ENCODE measurements around the gene ZDHHC16. TPM values are rescaled to one million over a fixed set of nuclear protein-coding genes. Genes with fewer than 3 reads are reported as not detected.
"Not testable (repeated sequence)": the region's sequence is repeated elsewhere in the genome, so short reads cannot be mapped to it uniquely, and the experiment has no call there.

The ZDHHC16 gene
- total RNA-seq, 1 donor from 2014 or later: 41.4 TPM

DNA sequence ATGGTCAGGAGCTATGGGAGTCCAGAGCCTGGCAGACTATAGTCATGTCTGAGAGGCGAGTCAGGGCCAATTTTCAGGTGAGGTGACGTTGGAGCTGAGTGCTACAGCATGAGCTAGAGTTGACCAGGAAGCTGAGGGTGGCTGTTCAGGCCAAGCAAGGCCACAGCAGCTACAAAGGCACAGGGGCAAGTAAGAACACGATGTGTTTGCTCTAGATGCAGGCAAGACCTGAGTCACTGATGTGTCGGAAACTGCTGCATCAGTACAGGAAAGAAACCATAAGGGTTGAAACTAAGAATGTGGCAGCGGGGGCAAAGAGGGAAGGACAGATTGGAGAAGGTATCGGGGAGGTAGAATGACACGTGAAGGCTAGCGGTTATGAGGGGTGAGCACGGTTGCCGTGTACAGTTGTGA is 33.1 kb upstream of the ZDHHC16 start:
- TF ChIP-seq, protein P1, sequence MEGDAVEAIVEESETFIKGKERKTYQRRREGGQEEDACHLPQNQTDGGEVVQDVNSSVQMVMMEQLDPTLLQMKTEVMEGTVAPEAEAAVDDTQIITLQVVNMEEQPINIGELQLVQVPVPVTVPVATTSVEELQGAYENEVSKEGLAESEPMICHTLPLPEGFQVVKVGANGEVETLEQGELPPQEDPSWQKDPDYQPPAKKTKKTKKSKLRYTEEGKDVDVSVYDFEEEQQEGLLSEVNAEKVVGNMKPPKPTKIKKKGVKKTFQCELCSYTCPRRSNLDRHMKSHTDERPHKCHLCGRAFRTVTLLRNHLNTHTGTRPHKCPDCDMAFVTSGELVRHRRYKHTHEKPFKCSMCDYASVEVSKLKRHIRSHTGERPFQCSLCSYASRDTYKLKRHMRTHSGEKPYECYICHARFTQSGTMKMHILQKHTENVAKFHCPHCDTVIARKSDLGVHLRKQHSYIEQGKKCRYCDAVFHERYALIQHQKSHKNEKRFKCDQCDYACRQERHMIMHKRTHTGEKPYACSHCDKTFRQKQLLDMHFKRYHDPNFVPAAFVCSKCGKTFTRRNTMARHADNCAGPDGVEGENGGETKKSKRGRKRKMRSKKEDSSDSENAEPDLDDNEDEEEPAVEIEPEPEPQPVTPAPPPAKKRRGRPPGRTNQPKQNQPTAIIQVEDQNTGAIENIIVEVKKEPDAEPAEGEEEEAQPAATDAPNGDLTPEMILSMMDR (IDR thresholded peaks at IDR 0.05; ENCODE audit: unreplicated experiment): no peak
- Mint-ChIP-seq H3K27ac (peak overlapping the region; percentile 19), H3K4me1 (peaks cover 13% of the 10 kb centered on the region), H3K9me3 (no peaks in the 10 kb centered on the region), H3K4me3 (no peak overlapping the region), H3K27me3 (ENCODE audit: low read depth) (no peaks in the 10 kb centered on the region), H3K36me3 (peaks cover 2% of the 10 kb centered on the region)
- no peak for DNase-seq (ENCODE audit: low spot score in 2 of 2, unreplicated experiment in 2 of 2)

DNA sequence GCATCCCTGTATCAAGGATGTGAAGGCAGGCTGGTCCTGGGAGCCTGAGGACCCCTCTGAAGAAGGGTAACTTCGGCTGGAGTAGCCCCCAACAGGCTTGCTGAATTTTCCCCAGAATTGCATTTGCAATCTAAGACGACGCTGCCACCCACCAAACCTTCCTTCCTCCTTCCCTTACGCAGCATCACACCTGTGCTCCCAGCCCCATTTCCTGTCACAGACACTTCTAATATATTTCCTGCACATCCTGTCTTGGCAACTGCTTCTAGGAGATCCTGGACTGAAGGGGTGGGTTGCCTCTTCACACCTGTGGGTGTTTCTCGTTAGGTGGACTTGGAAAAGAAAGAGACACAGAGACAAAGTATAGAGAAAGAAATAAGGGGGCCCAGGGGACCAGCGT is 29.4 kb upstream of the ZDHHC16 start:
- Mint-ChIP-seq H3K36me3 (peaks cover 2% of the 10 kb centered on the region), H3K4me3 (no peak overlapping the region), H3K27ac (no peak overlapping the region), H3K9me3 (no peaks in the 10 kb centered on the region), H3K4me1 (peaks cover 25% of the 10 kb centered on the region), H3K27me3 (ENCODE audit: low read depth) (no peaks in the 10 kb centered on the region)
- no peak for DNase-seq (ENCODE audit: low spot score in 2 of 2, unreplicated experiment in 2 of 2)
- TF ChIP-seq, protein P1 (IDR thresholded peaks at IDR 0.05; ENCODE audit: unreplicated experiment): no peak

DNA sequence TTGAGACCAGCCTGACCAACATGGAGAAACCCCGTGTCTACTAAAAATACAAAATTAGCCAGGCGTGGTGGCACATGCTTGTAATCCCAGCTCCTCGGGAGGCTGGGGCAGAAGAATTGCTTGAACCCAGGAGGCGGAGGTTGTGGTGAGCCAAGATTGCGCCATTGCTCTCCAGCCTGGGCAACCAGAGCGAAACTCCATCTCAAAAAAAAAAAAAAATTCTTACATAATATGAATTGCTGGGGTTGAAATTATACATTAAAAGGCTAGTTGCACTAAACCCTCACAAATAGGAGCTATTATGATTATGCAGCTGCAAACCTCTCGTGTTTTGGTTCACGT is 22.2 kb upstream of the ZDHHC16 start:
- not testable (repeated sequence) for H3K9me3 Mint-ChIP-seq; H3K36me3 Mint-ChIP-seq; H3K27me3 Mint-ChIP-seq (ENCODE audit: low read depth); DNase-seq (ENCODE audit: low spot score in 2 of 2, unreplicated experiment in 2 of 2); H3K4me3 Mint-ChIP-seq
- Mint-ChIP-seq H3K27ac (peak overlapping the region; percentile 53), H3K4me1 (peaks cover 25% of the 10 kb centered on the region)

DNA sequence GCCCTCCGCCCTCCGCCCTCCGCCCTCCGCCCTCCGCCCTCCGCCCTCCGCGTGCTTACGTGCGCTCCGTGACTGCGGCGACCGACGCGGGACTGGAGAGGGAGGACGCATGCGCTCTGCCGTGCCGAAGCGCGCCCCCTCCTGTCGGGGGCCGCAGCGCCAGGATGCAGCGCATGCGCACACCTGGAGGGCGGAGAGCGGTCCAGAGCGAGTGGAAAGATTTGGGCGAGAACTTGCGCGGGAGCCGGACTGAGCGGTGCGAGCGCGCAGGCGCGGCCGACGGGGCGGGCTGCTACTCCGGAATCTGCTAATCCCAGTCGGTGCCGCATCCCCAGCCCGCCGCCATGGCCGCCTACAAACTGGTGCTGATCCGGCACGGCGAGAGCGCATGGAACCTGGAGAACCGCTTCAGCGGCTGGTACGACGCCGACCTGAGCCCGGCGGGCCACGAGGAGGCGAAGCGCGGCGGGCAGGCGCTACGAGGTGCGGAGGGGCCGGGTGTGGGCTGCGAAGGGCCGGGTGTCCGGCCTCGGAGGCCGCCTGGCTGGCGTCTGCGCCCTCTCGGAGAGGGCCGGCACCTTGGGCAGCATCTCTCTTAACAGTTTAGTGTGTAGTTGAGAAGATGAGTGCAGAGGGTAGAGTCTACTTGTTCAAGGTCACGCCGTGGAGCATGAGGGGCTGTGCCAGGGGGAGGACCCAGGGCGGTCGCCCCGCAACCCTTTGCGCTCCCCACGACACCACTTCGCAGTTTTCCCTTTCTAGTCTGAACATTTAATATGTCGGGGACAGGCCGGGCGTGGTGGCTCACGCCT is 19.8 kb upstream of the ZDHHC16 start, which contains the start of gene PGAM1:
PGAM1 (plus strand) TSS at position 228 of the 812 bp plus-strand sequence; CDS start at position 345, 117 bp downstream.
- Mint-ChIP-seq H3K4me3 (peak within 1 kb of the TSS; percentile 90), H3K9me3 (no peaks in the 10 kb centered on the region)
- TF ChIP-seq, protein P1 (IDR thresholded peaks at IDR 0.05; ENCODE audit: unreplicated experiment): no peak

DNA sequence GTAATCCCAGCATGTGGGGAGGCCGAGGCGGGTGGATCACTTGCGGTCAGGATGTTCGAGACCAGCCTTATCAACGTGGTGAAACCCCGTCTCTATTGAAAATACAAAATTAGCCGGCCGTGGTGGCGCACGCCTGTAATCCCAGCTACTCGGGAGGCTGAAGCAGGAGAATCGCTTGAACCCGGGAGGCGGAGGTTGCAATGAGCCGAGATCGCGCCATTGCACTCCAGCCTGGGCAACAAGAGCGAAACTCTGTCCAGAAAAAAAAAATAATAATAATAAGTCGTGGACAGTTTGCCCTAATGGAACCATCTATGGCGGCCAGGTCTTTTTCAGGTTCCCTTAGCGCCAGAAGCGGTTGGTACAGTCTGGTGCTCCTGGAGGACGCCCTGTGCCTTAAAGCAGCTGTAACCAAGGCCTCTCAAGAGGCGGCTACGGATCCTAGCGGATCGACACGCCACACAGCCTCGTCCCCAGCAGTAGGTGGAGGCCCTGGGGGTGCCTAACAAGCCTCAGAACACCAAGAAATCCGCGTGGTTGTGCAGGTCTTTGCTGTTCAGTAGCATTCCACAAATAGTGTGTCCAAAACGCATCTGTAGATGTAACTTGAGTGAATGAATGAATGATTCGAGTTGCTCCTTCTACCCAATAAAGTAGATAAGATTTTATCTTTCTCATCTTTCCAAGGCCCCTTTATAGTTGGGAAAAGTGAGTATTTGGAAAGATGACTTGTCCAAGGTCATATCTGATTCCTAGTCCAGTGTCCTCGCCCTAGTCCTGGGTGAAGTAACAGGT is 19.0 kb upstream of the ZDHHC16 start:
- Mint-ChIP-seq H3K9me3 (no peaks in the 10 kb centered on the region), H3K4me1 (peaks cover 23% of the 10 kb centered on the region), H3K4me3 (peak overlapping the region; percentile 90), H3K27me3 (ENCODE audit: low read depth) (no peaks in the 10 kb centered on the region), H3K36me3 (peaks cover 18% of the 10 kb centered on the region), H3K27ac (peak overlapping the region; percentile 93)
- TF ChIP-seq, protein P1 (IDR thresholded peaks at IDR 0.05; ENCODE audit: unreplicated experiment): no peak
- DNase-seq (ENCODE audit: low spot score in 2 of 2, unreplicated experiment in 2 of 2): no peak

More for the DNA sequence above, 19.8 kb upstream of the ZDHHC16 start, which contains the start of gene PGAM1:
- DNase-seq (ENCODE audit: low spot score in 2 of 2, unreplicated experiment in 2 of 2): peak; percentile 93 to 97
- H3K4me1 Mint-ChIP-seq: peaks cover 23% of the 10 kb centered on the region
- peaks cover 11% of the 10 kb centered on the region for H3K36me3 Mint-ChIP-seq
- H3K27ac Mint-ChIP-seq: peak within 1 kb of the TSS; percentile 94
- H3K27me3 Mint-ChIP-seq (ENCODE audit: low read depth): no peaks in the 10 kb centered on the region
